HL-60 (cell line): ENCODE measurements around the gene CD3D.
A peak's percentile ranks its signal among the peaks of the same experiment; 100 is the strongest.

Experiments used
- CTCF ChIP-seq: IDR thresholded peaks from one replicate; pipeline ENCODE4 v1.5.1; 2011; ENCODE audit warnings: low read length, control low read depth, inconsistent platforms; ENCODE audit not compliant: insufficient read depth
- GABPA ChIP-seq: IDR thresholded peaks from 2 replicates; pipeline ENCODE4 v1.6.1; 2012; ENCODE audit warnings: low read depth
- POLR2AphosphoS5 ChIP-seq: IDR thresholded peaks from 2 replicates; pipeline ENCODE4 v1.6.1; 2012; ENCODE audit warnings: low read depth
- REST ChIP-seq: IDR thresholded peaks from 2 replicates; pipeline ENCODE4 v1.6.1; 2012; ENCODE audit warnings: low read depth; ENCODE audit not compliant: insufficient replicate concordance
- SPI1 ChIP-seq: IDR thresholded peaks from 2 replicates; pipeline ENCODE4 v1.6.1; 2012; ENCODE audit warnings: low read depth, mild to moderate bottlenecking, borderline replicate concordance

GRCh38 chr11:118295815-118296454 lies 46.6 kb downstream of the CD3D start:
- TF ChIP-seq CTCF (peak; percentile 32), POLR2AphosphoS5 (no peak), REST (no peak), SPI1 (no peak), GABPA (no peak)
